Measurements from ENCODE around the gene POU2F1. TPM values are rescaled to one million over a fixed set of nuclear protein-coding genes. Genes with fewer than 3 reads are reported as not detected.

Gene POU2F1
- total RNA-seq, 2 experiments from 2014 or later, result 18.7 to 52.3 TPM

GRCh38 chr1:167297222-167298214 lies 76.8 kb downstream of the POU2F1 start:
- H3K79me2 ChIP-seq (ENCODE audit: insufficient read depth, low read depth, low read length), result no peaks in the 10 kb centered on the region
- no peak overlapping the region for H3K27ac ChIP-seq (ENCODE audit: low read depth, low read length, poor library complexity, severe bottlenecking)
- peaks cover 9% of the 10 kb centered on the region for H3K4me1 ChIP-seq (ENCODE audit: insufficient read depth, low read length, poor library complexity, severe bottlenecking)
- POLR2A ChIA-PET, result interaction anchor here (0.6 to 2.0 kb wide), 6 partner anchors 11 to 1470 kb away, joined by 3 to 6 read pairs (median 4); no protein-coding TSS in a partner anchor
- no peaks in the 10 kb centered on the region for H3K9me2 ChIP-seq (ENCODE audit: insufficient read depth, low read length)
- CTCF ChIA-PET (ENCODE audit: unreplicated experiment), result no interaction called here
- no peak for TF ChIP-seq EZH2phosphoT487 (IDR thresholded peaks at IDR 0.05; ENCODE audit: borderline replicate concordance, low read depth, low read length)
- no peak for TF ChIP-seq CTCF (conservative IDR thresholded peaks at IDR 0.05; ENCODE audit: low read length)
- H3K9me3 ChIP-seq (ENCODE audit: low read length), result no peaks in the 10 kb centered on the region
- intact Hi-C loops (cut with micrococcal nuclease; ENCODE audit: unreplicated experiment), result no loop called here
- no peak overlapping the region for H2AFZ ChIP-seq (ENCODE audit: low read length)
- H3K4me3 ChIP-seq (ENCODE audit: low read depth, low read length, poor library complexity, severe bottlenecking), result no peak overlapping the region
- H3K36me3 ChIP-seq (ENCODE audit: insufficient read depth, low read length), result no peaks in the 10 kb centered on the region
- no peaks in the 10 kb centered on the region for H4K20me1 ChIP-seq (ENCODE audit: insufficient read depth, low read length)
- no peak overlapping the region for H3K4me2 ChIP-seq (ENCODE audit: low read length)
- no TSS peak for BruUV-seq (replicated peaks)
- no peak for DNase-seq (ENCODE audit: low spot score)

- Histone ChIP-seq H3K27ac (ENCODE audit: low read depth, low read length, poor library complexity, severe bottlenecking) (no peak overlapping the region), H3K4me2 (ENCODE audit: low read length) (no peak overlapping the region), H3K9me2 (ENCODE audit: insufficient read depth, low read length) (no peaks in the 10 kb centered on the region), H3K4me1 (ENCODE audit: insufficient read depth, low read length, poor library complexity, severe bottlenecking) (peaks cover 9% of the 10 kb centered on the region), H3K4me3 (ENCODE audit: low read depth, low read length, poor library complexity, severe bottlenecking) (no peak overlapping the region), H4K20me1 (ENCODE audit: insufficient read depth, low read length) (no peaks in the 10 kb centered on the region), H2AFZ (ENCODE audit: low read length) (no peak overlapping the region), H3K9me3 (ENCODE audit: low read length) (no peaks in the 10 kb centered on the region), H3K36me3 (ENCODE audit: insufficient read depth, low read length) (no peaks in the 10 kb centered on the region), H3K79me2 (ENCODE audit: insufficient read depth, low read depth, low read length) (no peaks in the 10 kb centered on the region)
- POLR2A ChIA-PET, result interaction anchor here (0.6 to 1.4 kb wide), 3 partner anchors 23 to 198 kb away, joined by 4 read pairs; no protein-coding TSS in a partner anchor
- no peak for DNase-seq (ENCODE audit: low spot score)
- intact Hi-C loops (cut with micrococcal nuclease; ENCODE audit: unreplicated experiment), result no loop called here
- TF ChIP-seq CTCF (conservative IDR thresholded peaks at IDR 0.05; ENCODE audit: low read length) (no peak), EZH2phosphoT487 (IDR thresholded peaks at IDR 0.05; ENCODE audit: borderline replicate concordance, low read depth, low read length) (no peak)
- BruUV-seq (replicated peaks), result no TSS peak
- CTCF ChIA-PET (ENCODE audit: unreplicated experiment), result no interaction called here
These were observed 77.6 kb downstream of the POU2F1 start for GRCh38 chr1:167298325-167298724.

- Histone ChIP-seq H3K27ac (ENCODE audit: low read depth, low read length, poor library complexity, severe bottlenecking) (no peak overlapping the region), H3K79me2 (ENCODE audit: insufficient read depth, low read depth, low read length) (no peaks in the 10 kb centered on the region), H3K9me2 (ENCODE audit: insufficient read depth, low read length) (no peaks in the 10 kb centered on the region), H3K4me2 (ENCODE audit: low read length) (peak overlapping the region; percentile 27; the same call in 1 of the 2 replicates), H3K4me1 (ENCODE audit: insufficient read depth, low read length, poor library complexity, severe bottlenecking) (peaks cover 9% of the 10 kb centered on the region), H3K9me3 (ENCODE audit: low read length) (no peaks in the 10 kb centered on the region), H2AFZ (ENCODE audit: low read length) (no peak overlapping the region), H3K36me3 (ENCODE audit: insufficient read depth, low read length) (no peaks in the 10 kb centered on the region), H3K4me3 (ENCODE audit: low read depth, low read length, poor library complexity, severe bottlenecking) (no peak overlapping the region), H4K20me1 (ENCODE audit: insufficient read depth, low read length) (no peaks in the 10 kb centered on the region)
- BruUV-seq (replicated peaks), result no TSS peak
- ChIA-PET POLR2A (interaction anchor here (0.7 to 1.0 kb wide), 4 partner anchors 8 to 21 kb away, joined by 3 to 10 read pairs (median 3); no protein-coding TSS in a partner anchor), CTCF (ENCODE audit: unreplicated experiment) (no interaction called here)
- intact Hi-C loops (cut with micrococcal nuclease; ENCODE audit: unreplicated experiment), result no loop called here
- peak; percentile 48 for DNase-seq (ENCODE audit: low spot score)
- TF ChIP-seq CTCF (conservative IDR thresholded peaks at IDR 0.05; ENCODE audit: low read length) (no peak), EZH2phosphoT487 (IDR thresholded peaks at IDR 0.05; ENCODE audit: borderline replicate concordance, low read depth, low read length) (no peak)
These were observed 80.7 kb downstream of the POU2F1 start for GRCh38 chr1:167301355-167301754.
